ENCODE data around the gene SLC1A3. TPM values are rescaled to one million over a fixed set of nuclear protein-coding genes. Genes with fewer than 3 reads are reported as not detected.
A peak's percentile ranks its signal among the peaks of the same experiment; 100 is the strongest.

SLC1A3 gene
- total RNA-seq, 1 donor from 2014 or later, result not detected

DNA sequence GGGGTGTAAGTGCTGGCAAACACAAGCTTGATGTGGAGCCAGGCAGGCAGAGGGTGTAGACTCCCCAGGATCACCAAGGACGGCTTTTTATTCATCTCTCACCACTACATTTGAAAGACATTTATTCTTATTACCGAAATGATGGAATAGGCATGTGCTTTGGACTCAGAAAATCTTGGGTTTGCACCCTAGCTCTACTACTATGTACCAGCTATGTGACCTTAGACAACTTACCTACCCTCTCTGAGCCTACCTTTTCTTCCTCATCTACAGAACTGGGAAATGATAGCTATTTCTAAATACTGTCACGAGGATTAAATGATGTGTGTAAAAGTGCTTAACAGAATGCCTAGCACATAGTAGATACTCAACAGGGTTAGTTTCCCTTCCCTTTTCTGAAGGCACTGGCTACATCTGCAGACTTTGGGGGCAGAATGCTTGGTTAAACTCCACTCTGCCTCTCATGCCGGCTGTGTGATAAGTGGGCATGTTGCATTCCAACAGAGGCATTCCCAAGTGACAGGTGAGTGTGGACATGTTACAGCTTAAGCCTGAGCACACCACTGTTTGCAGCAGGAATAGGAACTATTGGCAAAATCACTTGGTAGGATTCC is 94.8 kb downstream of the SLC1A3 start:
- H3K36me3 Mint-ChIP-seq (ENCODE audit: low read depth), result peaks cover 3% of the 10 kb centered on the region
- H3K27me3 Mint-ChIP-seq, result no peaks in the 10 kb centered on the region
- no peaks in the 10 kb centered on the region for H3K9me3 Mint-ChIP-seq
- H3K4me1 Mint-ChIP-seq, result no peaks in the 10 kb centered on the region
- DNase-seq, result no peak
- no peak overlapping the region for H3K27ac Mint-ChIP-seq
- intact Hi-C loops (cut with micrococcal nuclease), result no loop called here
- H3K4me3 Mint-ChIP-seq, result no peak overlapping the region

DNA sequence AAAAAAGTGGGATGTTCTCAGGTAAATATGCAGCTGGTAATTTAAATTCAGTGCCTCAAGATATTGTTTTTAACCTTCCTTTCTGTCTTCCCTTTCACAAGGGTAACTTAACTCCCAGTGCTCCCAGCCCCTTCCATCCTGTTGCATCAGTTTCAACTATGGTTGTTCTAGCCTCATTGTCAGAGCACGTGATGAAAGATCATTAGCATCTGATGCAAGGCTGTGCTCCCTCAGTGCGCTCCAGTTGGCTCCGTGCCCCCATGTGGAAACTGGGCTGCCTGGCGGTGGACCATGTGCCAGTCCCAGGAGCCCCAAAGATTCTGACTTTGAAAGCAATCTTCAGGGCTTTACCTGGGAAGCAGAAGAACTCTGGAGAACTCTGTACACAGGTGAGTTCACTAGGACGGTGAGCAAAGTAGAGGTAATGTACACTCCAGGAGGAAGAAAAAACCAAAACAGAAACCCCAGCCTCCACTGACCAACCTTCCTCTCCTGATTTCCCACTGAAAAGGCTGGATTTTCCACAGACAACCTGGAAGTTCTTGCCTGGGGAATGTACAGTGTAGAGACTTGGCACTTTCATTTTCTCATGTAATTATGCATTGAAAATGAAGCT is 96.9 kb downstream of the SLC1A3 start:
- H3K9me3 Mint-ChIP-seq, result peaks cover 4% of the 10 kb centered on the region
- H3K27me3 Mint-ChIP-seq, result no peaks in the 10 kb centered on the region
- no peak overlapping the region for H3K4me3 Mint-ChIP-seq
- intact Hi-C loops (cut with micrococcal nuclease), result no loop called here
- DNase-seq, result no peak
- peaks cover 3% of the 10 kb centered on the region for H3K36me3 Mint-ChIP-seq (ENCODE audit: low read depth)
- H3K4me1 Mint-ChIP-seq, result no peaks in the 10 kb centered on the region
- no peak overlapping the region for H3K27ac Mint-ChIP-seq

DNA sequence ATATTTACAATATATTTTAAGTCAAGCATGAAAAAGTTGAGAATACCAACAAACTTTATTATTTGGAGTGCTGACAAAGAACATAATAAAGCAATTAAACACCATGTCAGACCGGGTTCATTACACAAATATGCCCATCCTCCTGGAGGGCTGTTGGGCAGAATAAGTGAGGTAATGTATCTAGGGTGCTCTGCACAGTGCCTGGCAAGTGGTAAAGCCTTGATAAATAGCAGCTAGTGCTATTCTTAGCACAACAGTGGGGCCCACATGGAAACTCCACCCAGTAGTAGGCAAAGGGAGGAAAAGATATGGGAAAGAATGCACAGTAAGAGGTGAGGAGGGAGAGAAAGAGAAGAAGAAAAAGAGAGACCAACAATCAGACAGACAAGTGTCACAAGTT is 97.7 kb downstream of the SLC1A3 start:
- intact Hi-C loops (cut with micrococcal nuclease), result no loop called here
- DNase-seq, result no peak
- no peaks in the 10 kb centered on the region for H3K4me1 Mint-ChIP-seq
- H3K36me3 Mint-ChIP-seq (ENCODE audit: low read depth), result peaks cover 3% of the 10 kb centered on the region
- no peak overlapping the region for H3K27ac Mint-ChIP-seq
- no peak overlapping the region for H3K4me3 Mint-ChIP-seq
- peaks cover 4% of the 10 kb centered on the region for H3K9me3 Mint-ChIP-seq
- H3K27me3 Mint-ChIP-seq, result no peaks in the 10 kb centered on the region

DNA sequence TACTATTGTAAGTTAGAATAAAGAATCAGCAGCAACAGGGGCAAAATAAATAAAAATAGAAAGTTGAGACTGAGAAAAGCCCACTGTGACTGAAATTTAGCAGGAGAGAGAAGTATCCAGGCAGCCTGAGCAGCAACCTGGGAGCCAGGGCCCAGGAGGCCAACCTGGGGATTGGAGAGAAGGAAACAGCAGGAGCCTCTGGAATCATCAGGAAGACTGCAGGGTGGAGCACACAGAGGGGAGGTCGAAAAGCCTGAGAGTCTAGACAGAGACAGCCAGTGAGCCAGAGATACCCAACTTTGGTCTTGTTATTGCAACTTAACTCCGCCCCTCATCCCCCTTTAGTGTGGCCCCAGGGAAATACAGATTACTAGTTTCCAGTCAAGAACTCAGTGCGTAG is 98.6 kb downstream of the SLC1A3 start:
- DNase-seq, result no peak
- no peaks in the 10 kb centered on the region for H3K4me1 Mint-ChIP-seq
- H3K36me3 Mint-ChIP-seq (ENCODE audit: low read depth), result peaks cover 3% of the 10 kb centered on the region
- intact Hi-C loops (cut with micrococcal nuclease), result no loop called here
- no peak overlapping the region for H3K4me3 Mint-ChIP-seq
- H3K27me3 Mint-ChIP-seq, result no peaks in the 10 kb centered on the region
- H3K9me3 Mint-ChIP-seq, result peaks cover 4% of the 10 kb centered on the region
- no peak overlapping the region for H3K27ac Mint-ChIP-seq

DNA sequence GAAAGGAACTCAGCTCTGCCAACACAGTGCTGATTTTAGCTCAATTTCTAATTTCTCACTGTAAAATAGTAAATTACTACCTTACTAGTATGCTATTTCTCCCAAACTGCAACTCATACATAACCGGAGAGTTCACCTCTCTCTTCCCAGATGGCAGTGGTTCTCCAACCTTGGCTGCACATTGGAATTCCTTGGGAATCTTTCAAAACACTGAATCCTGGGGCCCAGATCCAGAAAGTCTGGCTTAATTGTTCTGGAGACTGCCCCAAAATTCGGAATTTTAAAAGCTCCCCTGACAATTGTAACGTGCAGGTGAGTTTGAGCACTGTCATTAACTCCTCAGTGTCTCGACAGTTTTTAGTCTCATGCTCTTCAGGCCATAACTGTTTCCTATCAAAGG is 100.3 kb downstream of the SLC1A3 start:
- Mint-ChIP-seq H3K9me3 (peaks cover 4% of the 10 kb centered on the region), H3K36me3 (ENCODE audit: low read depth) (peaks cover 3% of the 10 kb centered on the region), H3K27ac (no peak overlapping the region), H3K4me1 (no peaks in the 10 kb centered on the region), H3K4me3 (no peak overlapping the region), H3K27me3 (no peaks in the 10 kb centered on the region)
- no peak for DNase-seq
- intact Hi-C loops (cut with micrococcal nuclease), result no loop called here

DNA sequence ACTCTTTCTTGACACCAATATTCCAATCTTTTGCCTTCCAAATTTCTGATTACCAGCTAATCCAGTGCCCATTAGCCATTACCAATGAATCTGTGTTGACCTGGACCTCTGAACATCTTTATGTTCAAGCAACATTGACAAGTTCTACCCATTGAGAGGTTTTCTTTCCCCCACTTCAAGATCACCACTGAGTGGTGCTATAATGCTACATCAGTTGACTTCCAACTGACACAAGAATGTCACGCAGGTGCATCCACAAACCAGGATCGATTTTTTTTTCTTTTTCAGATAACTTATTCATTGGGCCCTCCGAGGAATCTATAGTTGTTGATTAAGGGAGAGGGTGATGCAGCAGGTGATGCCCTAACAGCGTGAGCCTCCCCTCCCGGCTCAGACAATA is 102.6 kb downstream of the SLC1A3 start:
- peaks cover 4% of the 10 kb centered on the region for H3K9me3 Mint-ChIP-seq
- DNase-seq, result no peak
- H3K36me3 Mint-ChIP-seq (ENCODE audit: low read depth), result no peaks in the 10 kb centered on the region
- intact Hi-C loops (cut with micrococcal nuclease), result no loop called here
- no peak overlapping the region for H3K27ac Mint-ChIP-seq
- no peak overlapping the region for H3K4me3 Mint-ChIP-seq
- no peaks in the 10 kb centered on the region for H3K4me1 Mint-ChIP-seq
- H3K27me3 Mint-ChIP-seq, result no peaks in the 10 kb centered on the region

DNA sequence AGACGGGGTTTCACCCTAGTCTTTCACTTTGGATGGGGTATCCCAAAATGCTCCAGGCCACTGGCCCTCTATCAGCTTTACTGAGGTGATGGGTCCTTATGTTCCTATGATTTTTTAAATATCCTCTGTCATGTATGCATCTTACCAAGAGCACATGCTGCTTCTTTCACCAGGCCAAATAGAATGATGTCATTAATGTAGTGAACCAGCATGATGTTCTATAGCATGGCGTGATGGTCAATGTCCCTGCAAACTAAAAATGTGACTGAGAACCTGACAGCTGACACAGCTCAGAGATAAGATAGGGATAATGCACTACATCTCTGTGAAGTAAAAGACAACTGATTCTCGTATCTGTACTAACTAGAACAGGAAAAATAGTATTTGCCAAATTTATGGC is 103.6 kb downstream of the SLC1A3 start:
- Mint-ChIP-seq H3K4me1 (no peaks in the 10 kb centered on the region), H3K27me3 (no peaks in the 10 kb centered on the region), H3K36me3 (ENCODE audit: low read depth) (no peaks in the 10 kb centered on the region), H3K4me3 (no peak overlapping the region), H3K9me3 (peaks cover 4% of the 10 kb centered on the region), H3K27ac (no peak overlapping the region)
- no peak for DNase-seq
- intact Hi-C loops (cut with micrococcal nuclease), result no loop called here

DNA sequence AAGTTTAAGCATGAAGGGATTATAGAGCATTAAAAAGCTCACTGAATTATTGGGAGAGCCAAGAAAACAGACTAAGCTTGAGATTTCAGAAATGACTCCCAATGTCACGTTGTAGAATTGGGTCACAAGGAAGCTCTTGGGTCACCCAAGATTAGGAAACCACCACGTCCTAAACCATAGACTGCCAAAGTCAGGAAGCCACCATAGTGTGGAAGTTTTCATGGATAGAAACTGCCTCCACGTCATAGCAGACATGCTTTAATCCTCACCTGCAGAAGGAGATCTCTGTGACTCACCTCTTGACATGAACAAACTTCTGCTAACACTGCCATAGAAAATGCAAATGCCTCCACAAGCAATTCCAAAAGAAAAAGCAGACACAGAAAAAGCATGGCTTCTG is 106.3 kb downstream of the SLC1A3 start:
- Mint-ChIP-seq H3K9me3 (peaks cover 3% of the 10 kb centered on the region), H3K27ac (no peak overlapping the region), H3K27me3 (no peaks in the 10 kb centered on the region), H3K4me1 (no peaks in the 10 kb centered on the region), H3K36me3 (ENCODE audit: low read depth) (no peaks in the 10 kb centered on the region), H3K4me3 (no peak overlapping the region)
- DNase-seq, result no peak
- intact Hi-C loops (cut with micrococcal nuclease), result no loop called here

DNA sequence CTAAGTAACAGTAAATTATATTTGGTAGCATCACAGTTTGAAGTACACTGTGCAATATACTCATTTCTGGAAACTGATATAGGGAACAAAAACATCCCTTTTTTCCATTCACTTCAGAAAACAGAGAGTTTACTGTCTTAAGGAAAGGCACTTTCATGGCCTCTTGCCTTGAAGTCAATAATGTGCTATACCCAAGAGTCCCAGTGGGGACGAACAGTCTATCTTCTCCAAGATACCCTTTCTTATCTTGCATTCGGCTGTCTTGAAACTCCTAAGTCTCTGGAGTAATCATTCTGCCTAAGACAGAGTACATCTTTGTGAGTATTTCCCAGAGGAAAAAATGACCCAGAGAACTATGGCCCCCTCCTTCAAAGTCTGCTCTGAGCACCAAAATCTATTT is 107.1 kb downstream of the SLC1A3 start:
- H3K4me1 Mint-ChIP-seq, result no peaks in the 10 kb centered on the region
- no peak overlapping the region for H3K27ac Mint-ChIP-seq
- no peaks in the 10 kb centered on the region for H3K27me3 Mint-ChIP-seq
- DNase-seq, result no peak
- H3K9me3 Mint-ChIP-seq, result no peaks in the 10 kb centered on the region
- H3K4me3 Mint-ChIP-seq, result no peak overlapping the region
- H3K36me3 Mint-ChIP-seq (ENCODE audit: low read depth), result no peaks in the 10 kb centered on the region
- intact Hi-C loops (cut with micrococcal nuclease), result no loop called here

DNA sequence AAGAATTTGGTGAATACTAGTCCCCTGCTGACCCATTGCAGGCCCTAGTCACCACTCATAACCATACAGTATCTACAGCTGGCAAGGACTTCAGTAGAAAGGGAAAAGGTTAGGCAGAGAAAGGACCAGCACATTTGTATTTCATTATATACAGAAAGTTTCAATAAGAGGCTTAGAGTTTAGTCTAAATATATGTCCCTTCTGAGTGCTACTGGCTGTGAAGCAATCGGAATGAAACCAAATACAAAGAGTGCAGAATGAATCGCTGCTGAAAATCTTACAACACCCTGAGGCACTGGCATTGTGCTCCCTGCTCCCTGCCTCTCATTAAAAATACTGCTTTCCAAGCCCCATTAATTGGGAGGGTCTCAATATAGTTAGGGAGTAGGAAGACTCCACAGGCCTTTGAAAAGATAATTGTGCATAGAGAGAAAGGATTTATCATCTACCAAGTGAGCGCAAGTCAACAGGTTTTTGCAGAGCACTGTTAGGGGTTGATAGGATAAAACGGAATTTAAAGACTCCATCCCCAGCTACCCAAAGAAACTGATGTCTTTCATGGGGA is 110.8 kb downstream of the SLC1A3 start:
- Mint-ChIP-seq H3K36me3 (ENCODE audit: low read depth) (no peaks in the 10 kb centered on the region), H3K4me1 (no peaks in the 10 kb centered on the region), H3K27ac (no peak overlapping the region), H3K27me3 (no peaks in the 10 kb centered on the region), H3K4me3 (no peak overlapping the region), H3K9me3 (no peaks in the 10 kb centered on the region)
- intact Hi-C loops (cut with micrococcal nuclease), result no loop called here
- DNase-seq, result no peak

DNA sequence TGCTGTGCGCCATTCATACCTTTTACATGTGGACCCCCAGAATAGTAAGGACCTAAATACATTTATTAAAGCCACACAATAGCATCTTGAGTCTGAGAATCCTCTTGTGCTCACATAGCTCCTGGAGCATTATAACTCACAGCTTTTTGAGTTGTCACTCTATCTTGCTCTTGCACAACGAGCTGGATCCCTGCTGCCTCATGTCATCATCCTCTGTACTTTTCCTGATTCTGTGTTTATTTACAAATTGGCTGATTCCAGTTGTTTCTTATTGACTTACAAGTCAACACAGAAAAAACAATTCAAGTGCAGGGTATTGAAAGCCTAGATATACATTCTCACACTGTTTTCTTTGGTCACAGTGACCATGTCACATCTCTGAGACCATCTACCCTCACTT is 112.9 kb downstream of the SLC1A3 start:
- Mint-ChIP-seq H3K9me3 (no peaks in the 10 kb centered on the region), H3K4me3 (no peak overlapping the region), H3K27ac (no peak overlapping the region), H3K4me1 (peaks cover 11% of the 10 kb centered on the region), H3K27me3 (no peaks in the 10 kb centered on the region), H3K36me3 (ENCODE audit: low read depth) (no peaks in the 10 kb centered on the region)
- no peak for DNase-seq
- intact Hi-C loops (cut with micrococcal nuclease), result no loop called here

DNA sequence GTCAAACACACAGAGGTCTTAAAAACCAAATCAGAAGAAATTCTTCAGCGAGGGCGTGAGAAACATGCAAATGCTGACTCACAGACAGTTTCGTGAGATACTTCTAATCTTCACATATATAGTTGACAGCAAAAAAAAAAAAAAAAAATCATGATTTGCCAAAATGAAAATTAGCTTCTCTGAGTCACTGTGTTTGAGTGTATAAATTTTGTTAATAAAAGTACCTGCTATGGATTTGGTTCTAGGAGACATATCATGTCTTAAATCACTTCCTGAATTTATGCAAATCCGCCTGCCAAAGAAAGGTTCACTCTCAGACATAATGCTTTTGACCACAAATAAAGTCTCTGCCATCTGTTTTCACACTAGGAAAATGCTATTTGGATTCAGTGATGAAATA is 114.3 kb downstream of the SLC1A3 start:
- no peaks in the 10 kb centered on the region for H3K36me3 Mint-ChIP-seq (ENCODE audit: low read depth)
- no peak overlapping the region for H3K4me3 Mint-ChIP-seq
- no peaks in the 10 kb centered on the region for H3K9me3 Mint-ChIP-seq
- H3K27me3 Mint-ChIP-seq, result no peaks in the 10 kb centered on the region
- no peak overlapping the region for H3K27ac Mint-ChIP-seq
- no peak for DNase-seq
- H3K4me1 Mint-ChIP-seq, result peaks cover 18% of the 10 kb centered on the region
- intact Hi-C loops (cut with micrococcal nuclease), result no loop called here

DNA sequence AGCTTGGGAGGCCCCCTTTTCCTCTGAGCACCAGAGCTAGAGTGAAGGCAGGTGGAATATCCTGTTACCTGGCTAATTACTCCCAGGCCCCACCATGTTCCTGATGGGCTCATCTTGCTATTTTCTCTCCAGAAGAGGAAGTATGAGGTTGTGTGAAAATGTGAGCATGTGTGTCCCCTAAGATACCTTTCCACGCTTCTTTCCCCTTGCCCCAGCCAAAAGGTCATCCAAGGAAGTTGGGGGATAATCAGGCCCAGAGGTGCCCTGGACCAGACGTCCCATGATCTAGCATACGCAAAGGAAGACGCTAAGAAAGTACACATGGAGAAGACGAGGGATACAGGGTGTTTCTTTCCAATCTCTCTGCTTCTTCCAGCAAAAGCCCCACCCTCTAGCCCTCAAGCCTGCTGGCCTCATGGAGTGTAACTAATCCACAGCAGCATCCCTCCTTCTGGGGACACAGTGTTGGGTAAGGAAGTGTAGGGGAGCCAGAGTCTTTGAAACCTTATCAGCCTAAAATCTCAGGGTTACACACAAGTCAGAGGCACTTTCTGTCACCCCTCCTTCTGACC is 115.3 kb downstream of the SLC1A3 start:
- Mint-ChIP-seq H3K9me3 (no peaks in the 10 kb centered on the region), H3K27ac (no peak overlapping the region), H3K36me3 (ENCODE audit: low read depth) (no peaks in the 10 kb centered on the region), H3K4me1 (peaks cover 18% of the 10 kb centered on the region), H3K27me3 (no peaks in the 10 kb centered on the region), H3K4me3 (no peak overlapping the region)
- DNase-seq, result no peak
- intact Hi-C loops (cut with micrococcal nuclease), result no loop called here

DNA sequence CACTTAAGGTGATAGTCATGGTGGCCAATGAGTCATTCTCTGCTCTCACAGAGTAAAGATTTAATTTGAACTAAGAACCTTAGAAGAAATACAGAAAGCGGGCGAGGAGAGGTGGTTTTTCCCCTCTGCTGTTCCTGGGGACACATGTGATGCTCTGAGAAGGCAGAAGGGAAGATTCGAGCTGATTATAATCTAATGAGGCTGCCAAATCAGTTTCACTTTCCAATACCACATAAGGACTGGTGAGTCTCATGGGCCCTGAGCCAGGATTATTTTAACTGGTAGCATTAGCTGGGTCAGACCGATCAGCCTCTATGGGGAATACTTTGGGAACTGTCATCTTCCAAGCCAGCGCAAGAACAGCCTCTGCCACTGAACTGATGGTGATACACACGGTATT is 116.5 kb downstream of the SLC1A3 start:
- DNase-seq, result no peak
- H3K4me3 Mint-ChIP-seq, result peak overlapping the region; percentile 15
- no peaks in the 10 kb centered on the region for H3K27me3 Mint-ChIP-seq
- peaks cover 18% of the 10 kb centered on the region for H3K4me1 Mint-ChIP-seq
- H3K36me3 Mint-ChIP-seq (ENCODE audit: low read depth), result no peaks in the 10 kb centered on the region
- H3K27ac Mint-ChIP-seq, result no peak overlapping the region
- intact Hi-C loops (cut with micrococcal nuclease), result no loop called here
- no peaks in the 10 kb centered on the region for H3K9me3 Mint-ChIP-seq

Data from activated CD4-positive, alpha-beta T cell treated with anti-CD3 and anti-CD28 coated beads, Interleukin-2, amount 10 ng/mL, durations not matched to agents 24 days and 14 days (primary cell).